Endothelial cell of umbilical vein (primary cell): ENCODE measurements around the gene BPHL. TPM values are rescaled to one million over a fixed set of nuclear protein-coding genes. Genes with fewer than 3 reads are reported as not detected.

Source experiments
- BruUV-seq: library from RNA; stranded (reverse); fragments of 400-500 nt; replicated peaks from 2 replicates; lab custom pipeline; 2021; lab: Mats Ljungman, UMichigan
- CTCF ChIA-PET: fragments of 300-600, 350-600 bp; sonication (Branson Sonifier 250); formaldehyde crosslinking; loops from one replicate; lab custom pipeline; 2021; ENCODE audit warnings: antibody characterized with exemption, inconsistent platforms; lab: Charles Lee
- POLR2A ChIA-PET: fragments of 300-600, 350-600 bp; sonication (Branson Sonifier 250); formaldehyde crosslinking; loops from one replicate; lab custom pipeline; 2021; ENCODE audit warnings: antibody characterized with exemption, inconsistent platforms; lab: Charles Lee
- DNase-seq: peaks from one replicate; pipeline ENCODE4 v3.0.0-alpha.2; 2011; ENCODE audit warnings: low read depth, low spot score
- FAIRE-seq: peaks from 2 replicates; lab custom pipeline; 2011; peaks lifted over from hg19 to GRCh38; lab: Jason Lieb, UNC
- H2AFZ ChIP-seq: 2 replicates; pipeline ENCODE4 v1.6.0; 2012; ENCODE audit warnings: low read depth, low read length, control low read depth, inconsistent platforms
- H3K27ac ChIP-seq: 2 replicates; pipeline ENCODE4 v1.5.1; 2011; ENCODE audit warnings: low read depth, mild to moderate bottlenecking, control low read depth, low read length, moderate library complexity; ENCODE audit not compliant: insufficient read depth
- H3K27me3 ChIP-seq, 2 experiments: 2 replicates each; pipeline versions ENCODE4 v1.6.0 to v1.6.1; 2011; ENCODE audit warnings: low read length in 2 of 2, mixed read lengths in 1 of 2; ENCODE audit not compliant: control insufficient read depth in 2 of 2, insufficient read depth in 2 of 2
- H3K36me3 ChIP-seq, 2 experiments: 2 replicates in 1 of 2; 3 replicates in 1 of 2; pipeline ENCODE4 v1.5.1; 2011; ENCODE audit warnings: low read length in 2 of 2, mild to moderate bottlenecking in 1 of 2, moderate library complexity in 1 of 2; ENCODE audit not compliant: control insufficient read depth in 2 of 2, insufficient read depth in 2 of 2; ENCODE audit errors: extremely low read depth in 1 of 2
- H3K4me1 ChIP-seq: 3 replicates; pipeline ENCODE4 v1.5.1; 2011; ENCODE audit warnings: mild to moderate bottlenecking, low read length; ENCODE audit not compliant: control insufficient read depth, insufficient read depth; ENCODE audit errors: extremely low read depth
- H3K4me2 ChIP-seq: 2 replicates; pipeline ENCODE4 v1.6.1; 2011; ENCODE audit warnings: low read length, control low read depth, mixed read lengths; ENCODE audit not compliant: insufficient read depth
- H3K4me3 ChIP-seq, 3 experiments: fragments of 200-600 bp in 1 of 3; sonication (generic), shearing (Covaris generic) in 1 of 3; replicated peaks in 1 of 3; 2 replicates each; pipeline ENCODE4 v1.5.1; 2011 to 2016; ENCODE audit warnings: control low read depth in 3 of 3, low read length in 3 of 3, mild to moderate bottlenecking in 2 of 3, inconsistent platforms in 1 of 3, low read depth in 1 of 3, moderate library complexity in 1 of 3; ENCODE audit not compliant: insufficient read depth in 1 of 3
- H3K79me2 ChIP-seq: 2 replicates; pipeline ENCODE4 v1.6.0; 2012; ENCODE audit warnings: low read length, inconsistent platforms; ENCODE audit not compliant: control insufficient read depth, insufficient read depth
- H3K9ac ChIP-seq: replicated peaks from 2 replicates; pipeline ENCODE3; 2011; ENCODE audit warnings: low read length, control low read depth; ENCODE audit not compliant: insufficient read depth; ENCODE audit errors: extremely low read depth
- H3K9me1 ChIP-seq: replicated peaks from 3 replicates; pipeline ENCODE4 v1.6.0; 2011; ENCODE audit warnings: mild to moderate bottlenecking, low read length; ENCODE audit not compliant: control insufficient read depth, insufficient read depth; ENCODE audit errors: extremely low read depth
- H3K9me3 ChIP-seq: replicated peaks from 2 replicates; pipeline ENCODE4 v1.5.1; 2012; ENCODE audit warnings: low read length, inconsistent platforms; ENCODE audit not compliant: control insufficient read depth, insufficient read depth
- H4K20me1 ChIP-seq: replicated peaks from 2 replicates; pipeline ENCODE3; 2011; ENCODE audit warnings: mild to moderate bottlenecking, low read length; ENCODE audit not compliant: control insufficient read depth, insufficient read depth; ENCODE audit errors: extremely low read depth
- EZH2 ChIP-seq: IDR thresholded peaks from 2 replicates; pipeline ENCODE4 v1.6.1; 2012; ENCODE audit warnings: borderline replicate concordance, low read depth, mild to moderate bottlenecking, moderate library complexity, low read length, inconsistent platforms; ENCODE audit not compliant: severe bottlenecking
- FOS ChIP-seq: IDR thresholded peaks from 2 replicates; pipeline ENCODE4 v1.6.1; 2011; ENCODE audit warnings: mild to moderate bottlenecking, low read length, moderate library complexity, borderline replicate concordance; ENCODE audit not compliant: insufficient read depth
- GATA2 ChIP-seq: IDR thresholded peaks from 2 replicates; pipeline ENCODE4 v1.7.0; 2011; ENCODE audit warnings: low read depth, mild to moderate bottlenecking, moderate library complexity, mixed read lengths, low read length; ENCODE audit not compliant: insufficient read length, insufficient read depth
- JUN ChIP-seq: IDR thresholded peaks from 2 replicates; pipeline ENCODE4 v1.6.1; 2011; ENCODE audit warnings: borderline replicate concordance, low read depth; ENCODE audit not compliant: insufficient read length, insufficient read depth
- MYC ChIP-seq: IDR thresholded peaks from one replicate; pipeline ENCODE4 v1.6.1; 2011; ENCODE audit warnings: mild to moderate bottlenecking, low read depth, low read length
- POLR2A ChIP-seq: IDR thresholded peaks from 2 replicates; pipeline ENCODE4 v1.6.1; 2012; ENCODE audit warnings: low read depth, mild to moderate bottlenecking, control low read depth, low read length
- POLR2AphosphoS5 ChIP-seq: IDR thresholded peaks from 2 replicates; pipeline ENCODE4 v1.6.1; 2012; ENCODE audit warnings: low read depth, mild to moderate bottlenecking, control low read depth, low read length, moderate library complexity; ENCODE audit not compliant: insufficient read depth
- dilution Hi-C: fragments of 300-500 bp; cut with MboI; formaldehyde crosslinking; loops from one replicate; pipeline ENCODE4 v1.15.0; 2019; ENCODE audit warnings: low sequenced_read_pairs; ENCODE audit not compliant: extremely low pct_ligation_motif_present
- intact Hi-C: fragments of 100-400 bp; cut with micrococcal nuclease; formaldehyde crosslinking; loops from one replicate; pipeline ENCODE4 v1.10.0; 2022
- polyA plus RNA-seq, 4 experiments: library from polyadenylated mRNA; depleted of rRNA in 3 of 4; stranded (reverse) in 3 of 4; unstranded in 1 of 4; fragments of >200 nt; gene quantifications; 2 replicates each; pipeline versions ENCODE4 v1.2.1 to v1.2.3, GENCODE V29; 2011 to 2012; ENCODE audit warnings: missing spikeins in 1 of 4
- total RNA-seq: library from RNA; stranded (reverse); gene quantifications from 2 replicates; pipeline ENCODE4 v1.2.3, GENCODE V29; 2021
- TF ChIP-seq, protein P1 (sequence below), 2 donors: IDR thresholded peaks; 1 replicate in 1 of 2; 2 replicates in 1 of 2; pipeline ENCODE4 v1.5.1; 2011; ENCODE audit warnings: low read length in 2 of 2, mild to moderate bottlenecking in 2 of 2, moderate library complexity in 2 of 2, control low read depth in 1 of 2, inconsistent platforms in 1 of 2, low read depth in 1 of 2; ENCODE audit not compliant: insufficient read depth in 1 of 2; ENCODE audit errors: extremely low read depth in 1 of 2
- TF ChIP-seq, protein P2 (sequence below): IDR thresholded peaks from 2 replicates; pipeline ENCODE4 v1.6.1; 2011; ENCODE audit not compliant: insufficient read depth, insufficient read length

BPHL gene
- total and polyA plus RNA-seq, 2 donors (not counting 3 experiments of a cell fraction or from before 2014, with no cell fraction given) = 12.3 to 14.8 TPM

DNA sequence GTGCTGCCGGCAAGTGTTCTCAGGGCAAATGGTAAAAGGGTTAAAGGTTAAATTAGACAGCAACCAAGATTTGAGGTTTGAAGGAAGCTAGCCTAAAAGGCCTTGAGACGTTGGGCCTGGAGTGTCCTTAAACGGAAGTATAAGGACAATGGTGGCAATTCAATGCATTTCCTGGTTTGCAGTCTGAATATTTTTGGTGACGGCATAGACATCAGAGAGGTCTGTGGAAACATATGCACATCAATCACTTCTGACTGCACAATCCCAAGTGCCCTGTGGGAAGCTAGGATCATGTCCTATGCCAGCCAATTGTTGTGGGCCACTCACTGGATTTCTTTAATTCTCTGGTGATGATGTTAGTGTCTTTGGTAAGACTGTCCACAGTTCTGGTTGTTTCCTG lies 64.6 kb downstream of the BPHL start:
- Histone ChIP-seq H3K4me3 (no peak overlapping the region), H4K20me1 (no peaks in the 10 kb centered on the region), H3K27me3 (peaks cover 11 to 17% of the 10 kb centered on the region in 2 experiments), H2AFZ (no peak overlapping the region), H3K36me3 (no peaks in the 10 kb centered on the region), H3K4me1 (no peaks in the 10 kb centered on the region), H3K4me2 (no peak overlapping the region), H3K9ac (no peak overlapping the region), H3K9me3 (no peaks in the 10 kb centered on the region), H3K9me1 (no peaks in the 10 kb centered on the region), H3K79me2 (no peaks in the 10 kb centered on the region), H3K27ac (no peak overlapping the region)
- FAIRE-seq (no peak), DNase-seq (peak; percentile 13)
- no TSS peak for BruUV-seq
- dilution Hi-C loops (no loop called here), intact Hi-C loops (no loop called here)
- TF ChIP-seq, protein P1, sequence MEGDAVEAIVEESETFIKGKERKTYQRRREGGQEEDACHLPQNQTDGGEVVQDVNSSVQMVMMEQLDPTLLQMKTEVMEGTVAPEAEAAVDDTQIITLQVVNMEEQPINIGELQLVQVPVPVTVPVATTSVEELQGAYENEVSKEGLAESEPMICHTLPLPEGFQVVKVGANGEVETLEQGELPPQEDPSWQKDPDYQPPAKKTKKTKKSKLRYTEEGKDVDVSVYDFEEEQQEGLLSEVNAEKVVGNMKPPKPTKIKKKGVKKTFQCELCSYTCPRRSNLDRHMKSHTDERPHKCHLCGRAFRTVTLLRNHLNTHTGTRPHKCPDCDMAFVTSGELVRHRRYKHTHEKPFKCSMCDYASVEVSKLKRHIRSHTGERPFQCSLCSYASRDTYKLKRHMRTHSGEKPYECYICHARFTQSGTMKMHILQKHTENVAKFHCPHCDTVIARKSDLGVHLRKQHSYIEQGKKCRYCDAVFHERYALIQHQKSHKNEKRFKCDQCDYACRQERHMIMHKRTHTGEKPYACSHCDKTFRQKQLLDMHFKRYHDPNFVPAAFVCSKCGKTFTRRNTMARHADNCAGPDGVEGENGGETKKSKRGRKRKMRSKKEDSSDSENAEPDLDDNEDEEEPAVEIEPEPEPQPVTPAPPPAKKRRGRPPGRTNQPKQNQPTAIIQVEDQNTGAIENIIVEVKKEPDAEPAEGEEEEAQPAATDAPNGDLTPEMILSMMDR (IDR thresholded peaks at IDR 0.05; ENCODE audit: extremely low read depth in 1 of 2, insufficient read depth in 1 of 2, low read depth in 1 of 2, low read length in 2 of 2) = no peak
- no peak for TF ChIP-seq MYC
- no peak for TF ChIP-seq POLR2AphosphoS5
- TF ChIP-seq FOS = no peak
- no peak for TF ChIP-seq EZH2
- TF ChIP-seq GATA2 = no peak
- no peak for TF ChIP-seq POLR2A
- TF ChIP-seq, protein P2, sequence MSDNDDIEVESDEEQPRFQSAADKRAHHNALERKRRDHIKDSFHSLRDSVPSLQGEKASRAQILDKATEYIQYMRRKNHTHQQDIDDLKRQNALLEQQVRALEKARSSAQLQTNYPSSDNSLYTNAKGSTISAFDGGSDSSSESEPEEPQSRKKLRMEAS = no peak
- no peak for TF ChIP-seq JUN
- ChIA-PET CTCF (interaction anchor here (1.0 kb wide), 1 partner anchor 68 kb away, joined by 3 read pairs; no protein-coding TSS in a partner anchor), POLR2A (no interaction called here)
